WTC11 (cell line): ENCODE results near the gene UAP1L1.

Experiments used
- IRF2 ChIP-seq: sonication (generic); formaldehyde crosslinking; IDR thresholded peaks from 2 replicates; pipeline ENCODE4 v1.8.0; 2022; ENCODE audit warnings: low read depth, missing genetic modification reagents, borderline replicate concordance
- JUN ChIP-seq: sonication (generic); formaldehyde crosslinking; IDR thresholded peaks from 2 replicates; pipeline ENCODE4 v1.8.0; 2023; ENCODE audit warnings: mild to moderate bottlenecking, missing genetic modification reagents
- SOX15 ChIP-seq: fragments of 250-450 bp; sonication (Bioruptor Pico); IDR thresholded peaks from 2 replicates; pipeline ENCODE4 v1.9.0; 2021; ENCODE audit warnings: mild to moderate bottlenecking
- ZNF232 ChIP-seq: sonication (generic); formaldehyde crosslinking; IDR thresholded peaks from 2 replicates; pipeline ENCODE4 v1.8.0; 2022; ENCODE audit warnings: mild to moderate bottlenecking, missing genetic modification reagents
- ZNF416 ChIP-seq: fragments of 250-450 bp; sonication (Bioruptor Pico); IDR thresholded peaks from 2 replicates; pipeline ENCODE4 v1.9.0; 2021; ENCODE audit warnings: mild to moderate bottlenecking, inconsistent platforms
- TF ChIP-seq, protein P1 (sequence below): fragments of 200-600 bp; IDR thresholded peaks from 2 replicates; pipeline ENCODE4 v1.8.0; 2022; ENCODE audit warnings: antibody characterized with exemption
- TF ChIP-seq, protein P2 (sequence below): sonication (generic); formaldehyde crosslinking; IDR thresholded peaks from 2 replicates; pipeline ENCODE4 v1.8.1; 2022; ENCODE audit warnings: mild to moderate bottlenecking, moderate library complexity, missing genetic modification reagents

DNA sequence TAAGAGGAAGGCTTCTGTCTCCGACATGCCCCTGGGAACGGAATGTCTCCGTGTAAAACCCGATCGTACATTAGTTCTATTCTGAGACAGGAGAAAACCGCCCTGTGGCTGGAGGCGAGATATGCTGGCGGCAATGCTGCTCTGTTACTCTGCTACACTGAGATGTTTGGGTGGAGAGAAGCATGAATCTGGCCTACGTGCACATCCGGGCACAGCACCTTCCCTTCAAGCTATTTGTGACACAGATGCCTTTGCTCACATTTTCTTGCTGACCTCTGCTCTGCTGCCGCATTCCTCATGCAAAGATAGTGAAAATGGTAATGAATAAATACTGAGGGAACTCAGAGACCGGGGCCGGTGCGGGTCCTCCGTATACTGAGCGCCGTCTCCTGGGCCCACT, 39.4 kb downstream of the UAP1L1 start:
- TF ChIP-seq, protein P1, sequence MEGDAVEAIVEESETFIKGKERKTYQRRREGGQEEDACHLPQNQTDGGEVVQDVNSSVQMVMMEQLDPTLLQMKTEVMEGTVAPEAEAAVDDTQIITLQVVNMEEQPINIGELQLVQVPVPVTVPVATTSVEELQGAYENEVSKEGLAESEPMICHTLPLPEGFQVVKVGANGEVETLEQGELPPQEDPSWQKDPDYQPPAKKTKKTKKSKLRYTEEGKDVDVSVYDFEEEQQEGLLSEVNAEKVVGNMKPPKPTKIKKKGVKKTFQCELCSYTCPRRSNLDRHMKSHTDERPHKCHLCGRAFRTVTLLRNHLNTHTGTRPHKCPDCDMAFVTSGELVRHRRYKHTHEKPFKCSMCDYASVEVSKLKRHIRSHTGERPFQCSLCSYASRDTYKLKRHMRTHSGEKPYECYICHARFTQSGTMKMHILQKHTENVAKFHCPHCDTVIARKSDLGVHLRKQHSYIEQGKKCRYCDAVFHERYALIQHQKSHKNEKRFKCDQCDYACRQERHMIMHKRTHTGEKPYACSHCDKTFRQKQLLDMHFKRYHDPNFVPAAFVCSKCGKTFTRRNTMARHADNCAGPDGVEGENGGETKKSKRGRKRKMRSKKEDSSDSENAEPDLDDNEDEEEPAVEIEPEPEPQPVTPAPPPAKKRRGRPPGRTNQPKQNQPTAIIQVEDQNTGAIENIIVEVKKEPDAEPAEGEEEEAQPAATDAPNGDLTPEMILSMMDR, result no peak
- no peak for TF ChIP-seq ZNF416 (CRISPR knock-in tag)
- no peak for TF ChIP-seq JUN (CRISPR knock-in tag)
- no peak for TF ChIP-seq SOX15 (CRISPR knock-in tag)
- no peak for TF ChIP-seq IRF2 (CRISPR knock-in tag)
- TF ChIP-seq, protein P2, sequence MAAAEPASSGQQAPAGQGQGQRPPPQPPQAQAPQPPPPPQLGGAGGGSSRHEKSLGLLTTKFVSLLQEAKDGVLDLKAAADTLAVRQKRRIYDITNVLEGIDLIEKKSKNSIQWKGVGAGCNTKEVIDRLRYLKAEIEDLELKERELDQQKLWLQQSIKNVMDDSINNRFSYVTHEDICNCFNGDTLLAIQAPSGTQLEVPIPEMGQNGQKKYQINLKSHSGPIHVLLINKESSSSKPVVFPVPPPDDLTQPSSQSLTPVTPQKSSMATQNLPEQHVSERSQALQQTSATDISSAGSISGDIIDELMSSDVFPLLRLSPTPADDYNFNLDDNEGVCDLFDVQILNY (CRISPR knock-in tag), result no peak
- no peak for TF ChIP-seq ZNF232
